Dedifferentiated amniotic fluid mesenchymal stem cell (primary cell): ENCODE results near the gene TLN1.

Experiments
- DNase-seq: peaks from one replicate; pipeline ENCODE4 v3.0.0-alpha.2; 2016; ENCODE audit errors: extremely low spot score

The TLN1 gene

DNA sequence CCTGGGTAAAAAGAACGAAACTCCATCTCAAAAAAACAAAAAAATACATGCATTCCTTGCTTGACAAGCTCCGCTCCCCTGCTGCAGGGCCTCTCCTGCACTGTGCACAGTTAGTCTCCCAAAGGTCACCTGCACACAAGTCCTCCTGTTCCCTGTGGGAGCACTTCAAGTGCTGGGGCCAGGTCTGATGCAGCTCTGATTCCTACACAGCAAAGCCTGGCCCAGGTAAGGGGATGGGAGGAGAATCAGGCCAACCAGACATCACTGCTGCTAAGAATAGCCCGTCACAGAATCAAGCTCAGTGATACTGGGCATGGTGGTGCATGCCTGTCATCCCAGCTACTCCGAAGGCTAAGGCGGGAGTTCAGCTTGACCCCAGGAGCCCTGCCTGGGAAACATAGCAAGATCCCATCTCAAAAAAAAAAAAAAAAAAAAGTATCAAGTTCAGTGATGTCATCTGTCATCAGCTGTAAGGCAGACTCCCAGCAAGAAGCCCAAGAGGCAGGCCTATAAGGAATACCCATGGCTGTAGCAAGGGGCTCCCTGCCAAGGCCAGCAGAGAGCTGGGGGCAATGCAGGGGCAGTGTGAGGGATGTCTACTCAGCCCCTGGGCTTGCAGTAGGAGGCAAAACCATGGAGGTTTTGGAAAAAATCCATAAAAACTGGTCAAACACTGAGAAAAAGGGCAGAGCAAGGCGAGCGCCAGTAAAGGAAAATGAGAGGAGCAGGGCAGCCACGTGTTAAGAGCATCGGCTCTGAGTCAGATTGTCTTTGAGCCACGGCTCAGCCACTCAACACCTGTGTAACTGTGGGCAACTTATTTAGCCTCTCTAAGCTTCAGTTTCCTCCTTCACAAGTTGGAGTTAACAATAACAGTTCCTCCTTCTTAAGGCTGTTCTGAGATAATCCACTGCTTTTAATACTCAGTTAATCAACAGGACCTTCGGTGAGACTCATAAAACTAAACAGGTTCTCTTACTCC, 45.5 kb downstream of the TLN1 start:
- peak; percentile 50 for DNase-seq

DNA sequence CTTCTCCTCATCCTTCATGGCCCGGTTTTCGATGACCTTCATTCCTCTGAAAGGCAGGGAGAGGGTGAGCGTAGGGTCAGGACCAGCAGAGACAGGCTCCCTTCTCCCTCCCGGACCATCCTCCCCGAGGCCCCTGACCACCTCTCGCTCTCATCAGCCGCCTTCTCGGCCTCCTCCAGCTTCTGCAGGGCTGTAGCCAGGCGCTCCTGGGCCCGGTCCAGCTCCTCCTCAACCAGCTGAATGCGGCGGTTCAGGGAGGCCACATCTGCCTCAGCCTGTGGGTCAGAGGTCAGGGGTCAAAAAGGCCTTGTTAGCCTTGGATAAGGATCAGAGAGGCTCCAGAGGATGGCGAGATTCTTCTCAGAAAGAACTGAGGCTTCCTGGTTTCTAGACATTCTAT, 46.5 kb downstream of the TLN1 start:
- DNase-seq = no peak

DNA sequence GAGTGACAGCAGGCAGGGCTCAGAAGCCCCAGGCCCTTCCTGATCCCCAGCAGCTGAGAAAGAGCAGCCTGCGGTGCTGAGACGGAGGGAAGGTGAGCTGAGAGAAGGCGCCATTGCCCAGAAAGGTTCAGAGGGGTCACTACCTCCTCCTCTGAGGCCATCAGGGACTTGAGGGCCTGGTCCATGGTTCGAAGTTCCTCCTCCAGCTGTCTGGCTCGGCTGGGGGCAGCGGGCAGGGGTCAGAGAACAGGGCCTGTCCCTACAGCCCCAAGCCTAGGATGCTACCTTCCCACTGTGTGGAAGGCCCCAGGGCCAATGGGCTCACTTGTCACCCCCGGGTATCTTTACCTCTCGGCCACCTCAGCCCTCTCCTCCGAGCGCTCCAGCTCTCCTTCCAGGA, 47.1 kb downstream of the TLN1 start:
- no peak for DNase-seq

DNA sequence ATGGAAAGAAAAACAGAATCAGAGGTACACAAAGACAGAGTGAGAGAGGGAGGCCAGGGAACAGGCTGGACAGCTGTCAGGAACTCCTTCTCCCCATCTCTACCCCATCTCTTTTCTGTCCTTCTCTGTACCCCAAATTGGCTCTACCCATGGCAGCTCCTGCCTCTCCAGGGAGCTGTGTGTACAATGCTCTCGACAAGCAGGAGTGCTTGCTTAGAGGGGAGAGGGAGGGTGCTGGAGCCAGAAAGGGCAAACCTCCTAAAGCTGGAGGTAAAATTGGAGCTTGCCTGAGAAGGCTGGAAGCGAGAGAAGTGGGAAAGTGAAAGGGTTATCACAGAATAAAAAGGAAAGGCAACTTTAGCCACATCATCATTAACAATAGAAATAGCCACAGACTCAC, 48.7 kb downstream of the TLN1 start:
- no peak for DNase-seq

DNA sequence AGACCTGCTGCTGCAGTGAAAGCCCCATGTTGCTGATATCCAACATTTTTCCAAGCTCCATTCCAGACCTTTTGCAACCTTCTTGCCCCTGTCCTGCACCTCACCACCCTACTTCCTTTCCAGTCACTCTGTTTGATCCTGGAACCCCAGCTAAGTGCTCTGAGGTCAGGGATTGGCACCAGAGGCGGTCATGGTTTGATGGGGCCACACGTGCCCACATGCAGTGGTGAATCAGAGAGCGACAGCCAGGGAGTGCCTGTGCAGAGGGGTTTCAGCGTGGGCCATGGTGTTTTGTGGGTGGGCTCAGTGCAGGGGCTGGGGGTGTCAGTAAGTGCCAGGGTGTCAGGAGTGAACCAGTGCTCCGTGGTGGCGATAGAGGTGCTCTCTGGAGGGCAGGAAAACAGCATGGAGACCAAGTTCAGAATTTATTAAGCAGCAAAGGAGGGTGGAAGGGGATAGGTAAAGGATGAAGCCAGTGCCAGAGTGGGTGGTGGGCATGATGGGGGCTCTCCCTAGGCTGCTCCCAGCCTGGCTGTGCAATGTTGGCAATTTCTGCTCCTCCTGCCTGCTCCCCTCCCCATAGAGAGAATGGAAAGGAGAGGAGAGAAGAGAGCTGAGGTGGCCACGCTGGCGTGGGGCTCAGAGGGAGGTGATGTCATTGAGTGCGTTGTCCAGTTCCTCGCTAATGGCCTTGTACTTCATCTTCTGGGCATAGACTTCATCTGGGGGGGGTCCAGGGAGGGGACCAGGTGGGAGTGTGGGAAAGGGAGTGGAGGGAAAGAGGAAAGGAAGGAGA, 49.3 kb downstream of the TLN1 start:
- DNase-seq = no peak

DNA sequence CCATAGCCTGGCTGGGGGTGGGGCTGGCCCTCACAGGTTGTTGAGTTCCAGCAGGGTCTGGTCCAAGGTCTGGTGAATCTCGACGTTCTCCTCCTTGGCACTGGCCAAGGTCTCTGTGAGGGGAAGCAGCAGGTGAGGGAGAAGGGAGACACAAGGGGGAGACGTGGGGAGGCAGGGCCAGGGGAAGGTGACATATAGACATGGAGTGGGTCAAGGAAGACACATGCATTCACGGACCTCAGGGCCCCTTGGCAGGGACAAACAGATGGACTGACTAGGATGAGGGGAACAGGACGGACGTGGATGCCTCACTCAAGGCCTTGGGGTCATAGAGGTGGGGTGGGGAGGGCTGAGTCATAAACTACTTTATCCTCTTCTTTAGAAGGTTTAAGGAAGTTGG, 49.9 kb downstream of the TLN1 start:
- DNase-seq = no peak

DNA sequence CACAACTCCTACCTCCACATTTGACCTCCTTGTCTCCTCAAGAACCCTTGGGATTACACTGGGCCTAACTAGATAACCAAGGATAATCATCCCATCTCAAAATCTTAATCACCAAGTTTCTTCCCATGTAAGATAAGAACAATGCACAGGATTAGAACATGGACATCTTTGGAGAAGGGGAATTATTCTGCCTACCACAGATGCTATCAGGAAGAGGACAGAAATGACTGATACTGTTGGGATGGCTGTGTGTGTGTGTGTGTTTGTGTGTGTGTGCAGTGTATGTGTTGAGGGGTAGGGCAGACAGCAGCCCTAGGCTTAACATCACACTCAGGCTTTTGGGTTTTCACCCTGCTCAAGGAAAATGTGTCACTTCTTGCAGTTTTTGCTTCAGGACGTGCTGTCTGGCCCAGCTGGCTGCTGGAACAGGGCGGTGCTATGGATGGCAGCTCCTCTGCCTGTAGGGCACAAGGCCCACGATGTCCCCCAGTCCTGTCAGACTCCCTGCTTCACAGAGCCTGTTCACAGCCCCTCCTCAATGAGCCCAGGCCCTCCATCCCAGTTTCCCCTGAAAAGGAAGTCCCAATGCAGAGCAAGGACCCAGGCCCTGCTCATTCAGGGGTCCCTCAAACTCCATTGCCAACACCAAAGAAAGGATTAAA, 50.5 kb downstream of the TLN1 start:
- no peak for DNase-seq

DNA sequence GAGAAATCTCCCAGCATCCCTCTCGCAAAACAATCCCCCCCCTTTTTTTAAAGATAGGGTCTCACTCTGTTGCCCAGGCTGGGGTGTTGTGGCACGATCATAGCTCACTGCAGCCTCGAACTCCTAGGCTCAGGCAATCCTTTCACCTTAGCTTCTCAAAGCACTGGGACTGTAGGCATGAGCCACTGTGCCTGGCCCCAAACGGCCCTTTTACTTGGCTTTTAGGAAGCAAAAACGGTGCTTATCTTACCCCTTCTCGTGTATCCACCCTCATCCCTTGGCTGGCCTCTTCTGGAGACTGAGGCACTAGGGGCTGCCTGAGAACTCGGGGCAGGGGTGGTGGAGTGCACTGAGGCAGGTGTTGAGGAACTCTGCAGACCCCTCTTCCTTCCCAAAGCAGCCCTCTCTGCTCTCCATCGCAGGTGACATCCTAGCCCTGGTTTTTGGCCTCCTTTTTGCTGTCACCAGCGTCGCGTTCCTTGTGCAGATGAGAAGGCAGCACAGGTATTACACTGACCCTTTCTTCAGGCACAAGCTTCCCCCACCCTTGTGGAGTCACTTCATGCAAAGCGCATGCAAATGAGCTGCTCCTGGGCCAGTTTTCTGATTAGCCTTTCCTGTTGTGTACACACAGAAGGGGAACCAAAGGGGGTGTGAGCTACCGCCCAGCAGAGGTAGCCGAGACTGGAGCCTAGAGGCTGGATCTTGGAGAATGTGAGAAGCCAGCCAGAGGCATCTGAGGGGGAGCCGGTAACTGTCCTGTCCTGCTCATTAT, 51.5 kb downstream of the TLN1 start:
- no peak for DNase-seq

DNA sequence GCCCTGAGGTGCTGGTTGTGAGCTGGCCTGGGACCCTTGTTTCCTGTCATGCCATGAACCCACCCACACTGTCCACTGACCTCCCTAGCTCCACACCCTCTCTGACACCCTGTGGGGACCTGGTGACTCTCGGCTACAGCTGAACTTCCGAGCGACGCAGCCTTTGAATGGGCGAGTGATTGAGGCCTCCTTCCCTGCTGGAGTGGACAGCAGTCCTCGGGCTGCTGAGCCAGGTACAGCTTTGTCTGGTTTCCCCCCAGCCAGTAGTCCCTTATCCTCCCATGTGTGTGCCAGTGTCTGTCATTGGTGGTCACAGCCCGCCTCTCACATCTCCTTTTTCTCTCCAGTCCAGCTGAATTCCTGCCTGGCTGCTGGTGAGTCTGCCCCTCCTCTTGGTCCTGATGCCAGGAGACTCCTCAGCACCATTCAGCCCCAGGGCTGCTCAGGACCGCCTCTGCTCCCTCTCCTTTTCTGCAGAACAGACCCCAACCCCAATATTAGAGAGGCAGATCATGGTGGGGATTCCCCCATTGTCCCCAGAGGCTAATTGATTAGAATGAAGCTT, 52.1 kb downstream of the TLN1 start:
- no peak for DNase-seq

DNA sequence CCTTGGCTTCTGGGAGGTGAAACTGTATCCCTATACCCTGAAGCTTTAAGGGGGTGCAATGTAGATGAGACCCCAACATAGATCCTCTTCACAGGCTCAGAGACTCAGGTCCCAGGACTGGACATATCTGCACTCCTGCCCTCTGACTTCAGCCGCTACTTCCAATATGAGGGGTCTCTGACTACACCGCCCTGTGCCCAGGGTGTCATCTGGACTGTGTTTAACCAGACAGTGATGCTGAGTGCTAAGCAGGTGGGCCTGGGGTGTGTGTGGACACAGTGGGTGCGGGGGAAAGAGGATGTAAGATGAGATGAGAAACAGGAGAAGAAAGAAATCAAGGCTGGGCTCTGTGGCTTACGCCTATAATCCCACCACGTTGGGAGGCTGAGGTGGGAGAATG, 52.9 kb downstream of the TLN1 start:
- DNase-seq = no peak

DNA sequence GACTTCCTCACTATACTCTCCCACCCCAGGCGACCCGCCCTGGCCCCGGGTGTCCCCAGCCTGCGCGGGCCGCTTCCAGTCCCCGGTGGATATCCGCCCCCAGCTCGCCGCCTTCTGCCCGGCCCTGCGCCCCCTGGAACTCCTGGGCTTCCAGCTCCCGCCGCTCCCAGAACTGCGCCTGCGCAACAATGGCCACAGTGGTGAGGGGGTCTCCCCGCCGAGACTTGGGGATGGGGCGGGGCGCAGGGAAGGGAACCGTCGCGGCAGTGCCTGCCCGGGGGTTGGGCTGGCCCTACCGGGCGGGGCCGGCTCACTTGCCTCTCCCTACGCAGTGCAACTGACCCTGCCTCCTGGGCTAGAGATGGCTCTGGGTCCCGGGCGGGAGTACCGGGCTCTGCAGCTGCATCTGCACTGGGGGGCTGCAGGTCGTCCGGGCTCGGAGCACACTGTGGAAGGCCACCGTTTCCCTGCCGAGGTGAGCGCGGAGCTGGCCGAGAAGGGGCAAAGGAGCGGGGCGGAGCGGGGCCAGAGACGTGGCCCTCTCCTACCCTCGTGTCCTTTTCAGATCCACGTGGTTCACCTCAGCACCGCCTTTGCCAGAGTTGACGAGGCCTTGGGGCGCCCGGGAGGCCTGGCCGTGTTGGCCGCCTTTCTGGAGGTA, 56.1 kb downstream of the TLN1 start:
- DNase-seq = no peak

DNA sequence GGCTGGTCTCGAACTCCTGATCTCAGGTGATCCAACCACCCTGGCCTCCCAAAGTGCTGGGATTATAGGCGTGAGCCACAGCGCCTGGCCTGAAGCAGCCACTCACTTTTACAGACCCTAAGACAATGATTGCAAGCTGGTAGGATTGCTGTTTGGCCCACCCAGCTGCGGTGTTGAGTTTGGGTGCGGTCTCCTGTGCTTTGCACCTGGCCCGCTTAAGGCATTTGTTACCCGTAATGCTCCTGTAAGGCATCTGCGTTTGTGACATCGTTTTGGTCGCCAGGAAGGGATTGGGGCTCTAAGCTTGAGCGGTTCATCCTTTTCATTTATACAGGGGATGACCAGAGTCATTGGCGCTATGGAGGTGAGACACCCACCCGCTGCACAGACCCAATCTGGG, 56.8 kb downstream of the TLN1 start:
- DNase-seq = no peak

DNA sequence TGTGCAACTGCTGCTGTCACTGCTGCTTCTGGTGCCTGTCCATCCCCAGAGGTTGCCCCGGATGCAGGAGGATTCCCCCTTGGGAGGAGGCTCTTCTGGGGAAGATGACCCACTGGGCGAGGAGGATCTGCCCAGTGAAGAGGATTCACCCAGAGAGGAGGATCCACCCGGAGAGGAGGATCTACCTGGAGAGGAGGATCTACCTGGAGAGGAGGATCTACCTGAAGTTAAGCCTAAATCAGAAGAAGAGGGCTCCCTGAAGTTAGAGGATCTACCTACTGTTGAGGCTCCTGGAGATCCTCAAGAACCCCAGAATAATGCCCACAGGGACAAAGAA, 58.0 kb downstream of the TLN1 start:
- no peak for DNase-seq

DNA sequence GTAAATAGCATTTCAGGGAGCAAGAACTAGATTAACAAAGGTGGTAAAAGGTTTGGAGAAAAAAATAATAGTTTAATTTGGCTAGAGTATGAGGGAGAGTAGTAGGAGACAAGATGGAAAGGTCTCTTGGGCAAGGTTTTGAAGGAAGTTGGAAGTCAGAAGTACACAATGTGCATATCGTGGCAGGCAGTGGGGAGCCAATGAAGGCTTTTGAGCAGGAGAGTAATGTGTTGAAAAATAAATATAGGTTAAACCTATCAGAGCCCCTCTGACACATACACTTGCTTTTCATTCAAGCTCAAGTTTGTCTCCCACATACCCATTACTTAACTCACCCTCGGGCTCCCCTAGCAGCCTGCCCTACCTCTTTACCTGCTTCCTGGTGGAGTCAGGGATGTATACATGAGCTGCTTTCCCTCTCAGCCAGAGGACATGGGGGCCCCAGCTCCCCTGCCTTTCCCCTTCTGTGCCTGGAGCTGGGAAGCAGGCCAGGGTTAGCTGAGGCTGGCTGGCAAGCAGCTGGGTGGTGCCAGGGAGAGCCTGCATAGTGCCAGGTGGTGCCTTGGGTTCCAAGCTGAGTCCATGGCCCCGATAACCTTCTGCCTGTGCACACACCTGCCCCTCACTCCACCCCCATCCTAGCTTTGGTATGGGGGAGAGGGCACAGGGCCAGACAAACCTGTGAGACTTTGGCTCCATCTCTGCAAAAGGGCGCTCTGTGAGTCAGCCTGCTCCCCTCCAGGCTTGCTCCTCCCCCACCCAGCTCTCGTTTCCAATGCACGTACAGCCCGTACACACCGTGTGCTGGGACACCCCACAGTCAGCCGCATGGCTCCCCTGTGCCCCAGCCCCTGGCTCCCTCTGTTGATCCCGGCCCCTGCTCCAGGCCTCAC, 58.6 kb downstream of the TLN1 start, which contains the start of gene CA9:
TSS of gene CA9 (plus strand) at position 797 of the 893 bp plus-strand sequence. CDS start at position 829, 32 bp downstream.
- no peak for DNase-seq

DNA sequence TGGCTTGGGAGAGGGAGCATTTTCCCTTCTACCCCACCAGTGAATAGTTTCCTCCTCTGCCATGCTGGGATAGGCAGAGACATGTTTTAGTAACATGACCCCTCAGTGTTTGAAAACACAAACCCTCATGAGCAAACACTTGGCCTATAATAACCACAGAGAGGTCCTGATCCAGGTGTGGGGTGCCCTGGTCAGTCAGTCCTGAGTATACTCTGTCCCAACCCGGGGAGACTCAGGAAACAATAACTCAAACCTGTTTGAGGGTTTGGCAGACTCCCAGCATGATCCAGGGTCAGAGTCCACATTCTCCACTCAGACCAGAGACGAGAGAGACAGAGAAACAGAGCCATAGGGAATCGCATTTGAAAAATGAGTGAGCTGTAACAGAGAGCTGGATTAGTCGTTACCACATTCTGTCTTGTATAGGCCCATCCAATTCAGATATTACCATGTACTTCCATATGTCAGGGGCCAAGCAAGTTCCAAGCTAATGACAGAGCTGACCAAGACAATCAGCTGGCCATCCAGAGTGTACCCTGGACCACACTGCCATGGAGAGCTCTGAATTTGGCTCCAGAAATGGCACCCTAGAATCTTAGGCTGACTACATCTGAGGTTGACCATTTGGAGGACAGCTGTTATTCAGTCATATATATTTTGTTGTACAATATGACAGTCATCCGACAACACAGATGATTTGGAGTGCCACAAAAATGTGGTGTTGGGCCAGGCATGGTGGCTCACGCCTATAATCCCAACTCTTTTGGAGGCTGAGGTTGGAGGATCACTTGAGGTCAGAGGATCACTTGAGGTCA, 62.5 kb downstream of the TLN1 start:
- DNase-seq = no peak

DNA sequence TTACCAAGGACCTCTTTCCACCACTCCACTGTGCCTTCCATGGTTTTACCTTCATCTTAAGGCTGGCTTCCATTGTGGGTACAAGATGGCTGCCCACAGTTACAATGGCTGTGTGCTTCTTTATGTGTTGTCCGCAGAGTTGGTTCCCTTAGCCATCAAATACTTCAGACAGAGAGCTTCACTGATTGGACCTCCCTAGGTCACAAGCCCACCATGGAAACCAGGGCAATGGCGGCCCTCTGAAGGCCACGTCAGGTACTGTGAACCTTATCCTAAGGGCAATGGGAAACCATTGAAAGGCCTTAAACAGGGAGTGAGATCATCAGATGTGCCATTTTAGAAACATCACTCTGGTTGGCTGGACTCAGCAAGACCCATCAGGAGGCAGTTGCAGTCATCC, 64.1 kb downstream of the TLN1 start:
- no peak for DNase-seq

DNA sequence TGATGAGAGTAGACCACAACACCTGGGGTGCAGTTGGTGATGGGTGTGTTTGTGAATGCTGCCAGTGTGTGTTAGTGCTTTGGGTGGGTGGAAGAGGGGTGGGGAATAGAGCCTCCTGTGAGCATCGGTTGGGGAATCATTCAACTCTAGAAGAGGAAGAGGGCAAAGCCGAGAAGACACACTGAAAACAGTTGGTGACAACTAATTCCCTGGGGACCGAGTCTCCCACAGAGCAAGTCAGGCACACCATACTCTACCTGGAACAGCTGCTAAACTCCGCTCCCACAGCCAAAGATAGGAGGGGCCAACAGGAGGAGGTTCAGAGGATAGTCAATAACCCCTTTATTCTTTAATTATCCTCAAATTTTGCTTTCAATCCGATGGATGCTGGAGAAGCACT, 65.4 kb downstream of the TLN1 start:
- DNase-seq = no peak

DNA sequence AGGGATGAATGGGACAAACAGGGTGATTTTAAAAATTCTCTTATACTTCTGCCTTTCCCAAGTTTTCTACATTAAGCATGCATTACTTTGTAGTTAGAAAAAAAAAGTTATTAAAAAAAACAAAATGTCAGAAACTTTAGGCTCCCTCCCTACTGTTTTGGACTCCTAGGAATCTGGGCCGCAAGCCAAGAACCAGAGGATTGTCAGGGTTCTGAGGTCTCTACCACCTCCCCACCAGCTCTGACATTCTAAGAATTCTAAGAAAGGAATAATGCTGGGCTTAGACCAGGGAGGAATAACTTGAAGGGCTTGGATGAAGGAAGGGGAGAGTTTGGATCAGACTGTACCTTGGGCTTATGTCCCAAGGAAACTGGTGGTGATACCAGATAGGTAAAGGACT, 66.0 kb downstream of the TLN1 start:
- DNase-seq = no peak

DNA sequence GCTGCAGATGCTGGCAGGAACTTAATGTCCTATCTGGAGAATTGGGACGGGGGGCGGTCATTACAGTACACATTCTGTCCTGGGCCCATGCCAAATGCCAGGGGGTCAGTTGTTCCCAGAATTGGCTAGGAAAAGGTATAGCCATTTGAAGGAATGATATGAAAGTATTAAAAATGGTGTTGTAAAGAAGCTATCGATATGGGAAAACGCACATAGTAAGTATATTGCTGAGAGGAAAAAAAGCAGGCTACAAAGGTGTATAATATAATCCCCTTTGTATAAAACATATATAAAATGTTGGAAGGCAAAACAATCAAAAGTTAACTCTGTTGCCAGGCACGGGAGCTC, 66.5 kb downstream of the TLN1 start:
- no peak for DNase-seq
